Gastrocnemius medialis (tissue), 4 donors: ENCODE data around the gene ELF4. TPM values are rescaled to one million over a fixed set of nuclear protein-coding genes. Genes with fewer than 3 reads are reported as not detected.

Experiments
- ATAC-seq, 2 donors: fragments of 150-250 bp; one replicate each; pipeline ENCODE4 v1.9.1; 2016
- DNase-seq, 2 donors: peaks; one replicate each; pipeline ENCODE4 v3.0.0-alpha.2; 2019
- H3K27ac ChIP-seq, 4 donors: fragments of 200-600 bp; sonication (generic); 1 replicate in 1 of 4; 2 replicates in 3 of 4; pipeline ENCODE4 v1.5.1; 2016 to 2018; ENCODE audit warnings: mild to moderate bottlenecking in 2 of 4, moderate library complexity in 1 of 4
- H3K27me3 ChIP-seq, 3 donors: fragments of 200-600 bp; sonication (generic) in 2 of 3; 1 replicate in 1 of 3; 2 replicates in 2 of 3; pipeline versions ENCODE4 v1.5.1 to v1.6.0; 2016 to 2019; ENCODE audit warnings: mild to moderate bottlenecking in 1 of 3, moderate library complexity in 1 of 3
- H3K36me3 ChIP-seq, 2 donors: fragments of 200-600 bp; sonication (generic) in 1 of 2; one replicate each; pipeline ENCODE4 v1.5.1; 2017 to 2018
- H3K4me1 ChIP-seq, 2 donors: fragments of 200-600 bp; sonication (generic) in 1 of 2; one replicate each; pipeline ENCODE4 v1.5.1; 2016 to 2017; ENCODE audit warnings: mild to moderate bottlenecking in 2 of 2
- H3K4me3 ChIP-seq, 4 donors: fragments of 200-600 bp; sonication (generic) in 3 of 4; 1 replicate in 1 of 4; 2 replicates in 3 of 4; pipeline ENCODE4 v1.5.1; 2016 to 2019; ENCODE audit warnings: mild to moderate bottlenecking in 2 of 4
- H3K9me3 ChIP-seq, 3 donors: fragments of 200-600 bp; sonication (generic) in 2 of 3; 1 replicate in 1 of 3; 2 replicates in 2 of 3; pipeline ENCODE4 v1.5.1; 2016 to 2019
- CTCF ChIP-seq, 5 experiments: fragments of 450-650 bp in 3 of 5; fragments of 200-600 bp in 2 of 5; sonication (generic) in 2 of 5; IDR thresholded peaks in 4 of 5; conservative IDR thresholded peaks in 1 of 5; 1 replicate in 4 of 5; 2 replicates in 1 of 5; pipeline ENCODE4 v1.5.1; 2016 to 2019; ENCODE audit warnings: antibody characterized with exemption in 5 of 5, mild to moderate bottlenecking in 3 of 5, moderate library complexity in 3 of 5
- POLR2A ChIP-seq, 2 donors: fragments of 450-650 bp; IDR thresholded peaks; one replicate each; pipeline ENCODE4 v1.6.1; 2017; ENCODE audit warnings: antibody characterized with exemption in 2 of 2, mild to moderate bottlenecking in 2 of 2, moderate library complexity in 2 of 2
- in situ Hi-C, 4 donors: fragments of 200-750 bp; cut with MboI; loops; one replicate each; pipeline versions ENCODE4 v1.15.0 to v1.8.0; 2017; ENCODE audit warnings: low sequenced_read_pairs in 4 of 4
- intact Hi-C: fragments of 100-400 bp; cut with DNase I; formaldehyde crosslinking; loops from one replicate; pipeline ENCODE4 v1.15.1; 2023; ENCODE audit warnings: low total_unique reads
- total RNA-seq, 4 donors: library from RNA; depleted of rRNA; stranded (reverse); fragments of >200 nt; gene quantifications; one replicate each; pipeline versions ENCODE4 v1.1.0 to v1.2.3, GENCODE V29; 2016

ELF4 gene
- total RNA-seq, 4 donors from 2014 or later = 0.70 to 2.3 (median 1.4) TPM

GRCh38 chrX:130027569-130027968, 82.7 kb downstream of the ELF4 start:
- in situ Hi-C loops = no loop called here
- H3K27me3 ChIP-seq = no peaks in the 10 kb centered on the region
- no peaks in the 10 kb centered on the region for H3K9me3 ChIP-seq
- H3K36me3 ChIP-seq = peaks cover 0 to 6% of the 10 kb centered on the region in 2 donors
- TF ChIP-seq POLR2A (IDR thresholded peaks at IDR 0.05) = no peak
- no peak for TF ChIP-seq CTCF (IDR thresholded peaks at IDR 0.05 in 4 of 5, conservative IDR thresholded peaks at IDR 0.05 in 1 of 5)
- ATAC-seq (no peak), DNase-seq (no peak)
- intact Hi-C loops = loop anchor here (5.0 kb wide), 1 partner anchor 45 kb away; the partner anchor contains the start of gene BCORL1
- no peak overlapping the region for H3K4me3 ChIP-seq
- no peaks in the 10 kb centered on the region for H3K4me1 ChIP-seq
- H3K27ac ChIP-seq = no peak overlapping the region

GRCh38 chrX:130025256-130025655, 85.0 kb downstream of the ELF4 start:
- TF ChIP-seq POLR2A (IDR thresholded peaks at IDR 0.05) (no peak), CTCF (IDR thresholded peaks at IDR 0.05 in 4 of 5, conservative IDR thresholded peaks at IDR 0.05 in 1 of 5) (no peak)
- no peaks in the 10 kb centered on the region for H3K9me3 ChIP-seq
- H3K27ac ChIP-seq = no peak overlapping the region
- in situ Hi-C loops = no loop called here
- H3K27me3 ChIP-seq = no peaks in the 10 kb centered on the region
- H3K36me3 ChIP-seq = peaks cover 0 to 6% of the 10 kb centered on the region in 2 donors
- DNase-seq (no peak), ATAC-seq (no peak)
- H3K4me1 ChIP-seq = no peaks in the 10 kb centered on the region
- intact Hi-C loops = loop anchor here (5.0 kb wide), 1 partner anchor 43 kb away; the partner anchor contains the start of gene BCORL1
- H3K4me3 ChIP-seq = no peak overlapping the region

- ATAC-seq = peak; percentile 66 to 75
- peak overlapping the region in 2 of 4 donors; percentile 10 to 18 for H3K27ac ChIP-seq
- H3K36me3 ChIP-seq = peaks cover 0 to 6% of the 10 kb centered on the region in 2 donors
- no peak overlapping the region for H3K4me3 ChIP-seq
- intact Hi-C loops (no loop called here), in situ Hi-C loops (no loop called here)
- no peaks in the 10 kb centered on the region for H3K9me3 ChIP-seq
- DNase-seq = peak; percentile 49 to 55
- H3K27me3 ChIP-seq = no peaks in the 10 kb centered on the region
- no peaks in the 10 kb centered on the region for H3K4me1 ChIP-seq
- no peak for TF ChIP-seq CTCF (IDR thresholded peaks at IDR 0.05 in 4 of 5, conservative IDR thresholded peaks at IDR 0.05 in 1 of 5)
- TF ChIP-seq POLR2A (IDR thresholded peaks at IDR 0.05) = no peak
These were observed 86.2 kb downstream of the ELF4 start for GRCh38 chrX:130024127-130024526.

GRCh38 chrX:130020661-130021324, 89.5 kb downstream of the ELF4 start:
- H3K27ac ChIP-seq = peak overlapping the region in 1 of 4 donors; percentile 16

More at GRCh38 chrX:130020661-130021324, 89.5 kb downstream of the ELF4 start:
- DNase-seq (no peak), ATAC-seq (no peak)
- Histone ChIP-seq H3K4me1 (peaks cover 0 to 3% of the 10 kb centered on the region in 2 donors), H3K9me3 (no peaks in the 10 kb centered on the region), H3K36me3 (peaks cover 0 to 6% of the 10 kb centered on the region in 2 donors), H3K27me3 (no peaks in the 10 kb centered on the region), H3K4me3 (no peak overlapping the region)
- intact Hi-C loops = no loop called here
- in situ Hi-C loops = no loop called here
- TF ChIP-seq CTCF (IDR thresholded peaks at IDR 0.05 in 4 of 5, conservative IDR thresholded peaks at IDR 0.05 in 1 of 5) = no peak
- no peak for TF ChIP-seq POLR2A (IDR thresholded peaks at IDR 0.05)
